Retinal pigment epithelial cell (primary cell): Measurements from ENCODE around the gene CDH8.

Experiments
- DNase-seq: peaks from one replicate; pipeline ENCODE4 v3.0.0-alpha.2; 2010; ENCODE audit warnings: low read depth
- H3K4me3 ChIP-seq: 2 replicates; pipeline ENCODE4 v1.5.1; 2011; ENCODE audit warnings: mild to moderate bottlenecking, low read length, control low read depth, moderate library complexity
- CTCF ChIP-seq: conservative IDR thresholded peaks from 2 replicates; pipeline ENCODE4 v1.5.1; 2011; ENCODE audit warnings: low read depth, low read length, control low read depth, inconsistent platforms

CDH8 gene, protein sequence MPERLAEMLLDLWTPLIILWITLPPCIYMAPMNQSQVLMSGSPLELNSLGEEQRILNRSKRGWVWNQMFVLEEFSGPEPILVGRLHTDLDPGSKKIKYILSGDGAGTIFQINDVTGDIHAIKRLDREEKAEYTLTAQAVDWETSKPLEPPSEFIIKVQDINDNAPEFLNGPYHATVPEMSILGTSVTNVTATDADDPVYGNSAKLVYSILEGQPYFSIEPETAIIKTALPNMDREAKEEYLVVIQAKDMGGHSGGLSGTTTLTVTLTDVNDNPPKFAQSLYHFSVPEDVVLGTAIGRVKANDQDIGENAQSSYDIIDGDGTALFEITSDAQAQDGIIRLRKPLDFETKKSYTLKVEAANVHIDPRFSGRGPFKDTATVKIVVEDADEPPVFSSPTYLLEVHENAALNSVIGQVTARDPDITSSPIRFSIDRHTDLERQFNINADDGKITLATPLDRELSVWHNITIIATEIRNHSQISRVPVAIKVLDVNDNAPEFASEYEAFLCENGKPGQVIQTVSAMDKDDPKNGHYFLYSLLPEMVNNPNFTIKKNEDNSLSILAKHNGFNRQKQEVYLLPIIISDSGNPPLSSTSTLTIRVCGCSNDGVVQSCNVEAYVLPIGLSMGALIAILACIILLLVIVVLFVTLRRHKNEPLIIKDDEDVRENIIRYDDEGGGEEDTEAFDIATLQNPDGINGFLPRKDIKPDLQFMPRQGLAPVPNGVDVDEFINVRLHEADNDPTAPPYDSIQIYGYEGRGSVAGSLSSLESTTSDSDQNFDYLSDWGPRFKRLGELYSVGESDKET

DNA sequence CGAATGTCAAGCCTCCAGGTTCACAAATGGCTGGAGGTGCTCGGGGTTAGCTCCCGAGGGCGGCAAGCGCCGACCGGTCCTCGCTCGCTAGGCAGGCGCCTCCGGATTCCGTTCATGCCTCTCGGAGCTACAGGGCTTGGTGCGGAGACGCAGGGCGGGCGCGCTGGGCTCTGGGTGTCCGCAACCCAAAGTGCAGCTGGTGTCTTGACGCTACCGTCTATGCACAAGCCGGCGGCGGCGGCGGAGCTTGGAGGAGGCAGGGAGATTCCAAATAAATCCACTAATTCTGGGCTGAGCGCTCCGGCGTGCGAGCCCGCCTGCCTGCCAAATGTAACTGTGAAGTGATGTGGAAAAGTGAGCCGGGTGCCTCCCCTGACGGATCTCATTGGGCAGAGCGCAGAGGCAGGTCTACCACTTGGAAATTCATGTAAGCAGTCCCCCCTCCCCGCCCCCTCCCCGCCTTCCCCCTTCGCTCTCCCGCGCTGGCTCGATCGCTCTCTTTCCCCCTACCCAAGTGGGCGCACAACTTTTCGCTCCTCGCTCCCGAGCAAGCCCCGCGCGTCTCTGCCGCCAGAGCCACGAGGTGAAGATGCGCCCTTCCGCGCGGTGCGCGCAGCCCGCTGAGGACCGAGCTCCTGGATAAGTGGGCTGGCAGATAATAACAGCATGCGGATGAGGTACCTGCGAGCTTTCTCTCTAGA is at the start of gene CDH8:
TSS of gene CDH8 (minus strand) at position 338 of the 701 bp plus-strand sequence. CDS start 15,035 bp downstream, outside the sequence.
- no peak for TF ChIP-seq CTCF
- H3K4me3 ChIP-seq, result peak within 1 kb of the TSS; percentile 49
- DNase-seq, result no peak

GRCh38 chr16:62079236-62079635 is 43.0 kb upstream of the CDH8 start:
- no peak for TF ChIP-seq CTCF
- no peak for DNase-seq
- H3K4me3 ChIP-seq, result no peak overlapping the region

GRCh38 chr16:62077998-62078397 is 41.8 kb upstream of the CDH8 start:
- H3K4me3 ChIP-seq, result no peak overlapping the region
- no peak for DNase-seq
- peak; percentile 50 for TF ChIP-seq CTCF

GRCh38 chr16:62076886-62077285 is 40.6 kb upstream of the CDH8 start:
- no peak overlapping the region for H3K4me3 ChIP-seq
- TF ChIP-seq CTCF, result no peak
- no peak for DNase-seq

DNA sequence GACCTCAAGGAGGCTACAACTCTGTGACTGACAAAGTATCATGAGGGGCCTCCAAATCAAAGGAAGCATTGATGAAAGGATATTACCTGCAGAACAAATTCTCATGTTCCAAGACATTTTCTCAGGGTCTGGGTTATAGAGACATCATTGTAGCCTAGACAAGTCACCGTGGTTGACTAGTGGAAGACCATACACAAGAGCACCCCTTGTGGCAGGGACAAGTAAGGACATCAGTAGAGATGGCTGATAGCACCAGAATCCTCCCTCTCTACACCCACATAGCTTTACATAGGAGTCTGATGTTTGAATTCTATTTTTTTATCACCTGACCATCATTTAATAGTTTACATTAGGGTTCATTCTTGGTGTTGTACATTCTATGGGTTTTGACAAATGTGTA is 32.5 kb upstream of the CDH8 start:
- TF ChIP-seq CTCF, result peak; percentile 38
- no peak for DNase-seq
- H3K4me3 ChIP-seq, result no peak overlapping the region

GRCh38 chr16:62067981-62068380 is 31.7 kb upstream of the CDH8 start:
- TF ChIP-seq CTCF, result no peak
- no peak for DNase-seq
- H3K4me3 ChIP-seq, result no peak overlapping the region
